HG03135 (cell line): ENCODE results near the gene MAU2.

Experiments used
- ATAC-seq: cut with Tn5 transposase; IDR thresholded peaks from one replicate; pipeline ENCODE4 v1.9.1; 2021; ENCODE audit warnings: mild to moderate bottlenecking, moderate library complexity; ENCODE audit not compliant: unreplicated experiment

Gene MAU2

DNA sequence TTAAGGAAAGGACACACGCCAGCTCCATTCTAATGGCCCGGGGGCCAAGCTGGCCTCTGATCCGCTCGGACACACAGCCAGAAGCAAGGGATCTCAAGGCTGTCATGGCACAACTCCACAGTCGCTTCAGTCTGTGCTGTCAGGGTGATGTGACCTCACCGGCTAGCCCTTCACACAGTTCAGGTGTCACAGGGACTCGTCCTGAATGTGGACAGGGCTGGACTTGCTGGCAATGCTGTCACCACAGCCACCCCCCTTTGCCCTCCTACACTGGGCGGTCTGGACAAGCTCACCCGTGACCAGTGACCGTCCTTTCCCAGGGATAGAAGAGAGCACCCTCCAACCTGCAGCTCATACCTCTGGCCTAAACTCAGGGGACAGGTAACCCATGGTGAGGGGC lies 15.6 kb upstream of the MAU2 start:
- no peak for ATAC-seq

DNA sequence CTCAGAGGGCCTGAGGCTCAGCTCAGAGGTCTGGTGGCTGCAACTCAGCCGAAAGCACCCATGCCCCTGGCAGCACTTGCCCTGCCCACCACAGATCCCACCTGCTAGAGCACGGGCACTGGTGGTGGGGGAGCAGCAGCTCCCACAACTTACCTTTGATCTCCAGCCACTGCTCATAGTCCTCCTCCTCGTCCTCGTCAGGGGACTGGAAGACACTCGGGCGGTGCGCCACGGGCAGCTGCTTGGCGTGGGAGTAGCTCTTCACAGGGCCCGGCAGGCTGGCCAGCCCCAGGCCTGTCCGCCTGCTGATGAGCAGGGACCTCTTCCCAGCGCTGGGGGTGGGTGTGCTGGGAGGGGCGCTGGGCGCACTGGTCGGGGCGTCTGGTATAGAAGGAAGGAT lies 14.9 kb upstream of the MAU2 start:
- no peak for ATAC-seq

- no peak for ATAC-seq
Observed at GRCh38 chr19:19306191-19306590, 14.4 kb upstream of the MAU2 start.

GRCh38 chr19:19308373-19308772 lies 12.3 kb upstream of the MAU2 start:
- ATAC-seq = no peak

DNA sequence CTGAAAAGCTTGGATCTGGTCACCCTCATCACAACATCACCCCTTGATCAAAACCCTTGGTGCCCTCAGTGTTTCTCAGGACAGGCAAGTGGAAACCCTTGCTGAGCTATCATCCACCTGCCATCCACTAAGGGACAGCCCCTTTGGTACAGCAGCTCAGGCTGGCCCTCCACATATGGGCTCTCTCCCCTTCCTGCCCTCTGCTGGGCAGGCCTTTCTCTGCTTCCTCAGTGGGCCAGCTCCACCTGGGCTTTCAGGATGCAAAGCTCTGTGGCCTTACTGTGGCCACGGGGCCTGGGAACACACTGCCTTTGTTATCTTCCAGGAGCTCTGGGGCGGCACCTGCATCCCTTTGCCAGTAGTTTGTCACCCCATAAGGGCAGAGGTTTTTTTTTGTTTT lies 5.2 kb upstream of the MAU2 start:
- no peak for ATAC-seq

DNA sequence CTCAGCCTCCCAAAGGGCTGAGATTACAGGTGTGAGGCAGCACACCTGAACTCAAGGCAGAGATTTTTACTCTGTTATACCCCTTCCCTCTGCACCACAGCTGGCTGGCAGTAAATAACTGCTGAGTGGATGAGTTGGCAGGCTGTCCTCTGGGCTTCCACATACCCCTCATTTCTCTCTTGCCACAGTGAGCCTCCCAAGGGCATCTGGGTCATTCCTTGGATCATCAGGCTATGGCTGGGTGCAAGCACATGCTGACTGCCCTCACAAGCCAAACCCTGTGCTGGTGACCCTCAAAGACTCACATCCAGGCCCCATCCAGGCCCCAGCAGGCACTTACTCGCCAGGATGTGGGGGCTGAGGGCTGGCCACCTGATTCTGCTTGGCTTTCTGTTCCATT lies 4.5 kb upstream of the MAU2 start:
- ATAC-seq = no peak

- ATAC-seq = no peak
Observed at GRCh38 chr19:19319732-19320360, 783 bp upstream of the MAU2 start.

GRCh38 chr19:19321141-19321577 lies 530 bp downstream of the MAU2 start:
- no peak for ATAC-seq

- no peak for ATAC-seq
Observed at GRCh38 chr19:19324059-19324770, 3.6 kb downstream of the MAU2 start.

- no peak for ATAC-seq
Observed at GRCh38 chr19:19327672-19328071, 7.0 kb downstream of the MAU2 start.

GRCh38 chr19:19329126-19329525 lies 8.5 kb downstream of the MAU2 start:
- ATAC-seq = no peak

- ATAC-seq = no peak
Observed at GRCh38 chr19:19334063-19334988, 13.7 kb downstream of the MAU2 start.

DNA sequence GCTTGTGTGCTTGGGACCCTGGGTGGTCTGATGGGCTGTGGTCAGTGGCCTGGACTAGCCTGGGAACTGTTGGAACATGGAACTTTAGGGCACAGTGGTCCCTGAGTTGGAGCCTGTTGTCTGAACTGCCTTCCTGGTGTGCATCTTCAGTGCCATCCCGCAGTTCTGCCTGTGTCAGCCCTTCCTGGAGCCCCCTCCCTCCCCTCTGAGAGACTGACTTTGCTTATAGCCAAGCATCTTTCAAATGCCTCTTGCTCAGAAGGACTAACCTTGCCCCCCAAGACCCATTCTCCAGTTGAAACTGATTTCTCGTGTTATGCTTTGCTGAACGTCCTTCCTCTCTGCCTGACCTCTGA lies 14.3 kb downstream of the MAU2 start:
- no peak for ATAC-seq

DNA sequence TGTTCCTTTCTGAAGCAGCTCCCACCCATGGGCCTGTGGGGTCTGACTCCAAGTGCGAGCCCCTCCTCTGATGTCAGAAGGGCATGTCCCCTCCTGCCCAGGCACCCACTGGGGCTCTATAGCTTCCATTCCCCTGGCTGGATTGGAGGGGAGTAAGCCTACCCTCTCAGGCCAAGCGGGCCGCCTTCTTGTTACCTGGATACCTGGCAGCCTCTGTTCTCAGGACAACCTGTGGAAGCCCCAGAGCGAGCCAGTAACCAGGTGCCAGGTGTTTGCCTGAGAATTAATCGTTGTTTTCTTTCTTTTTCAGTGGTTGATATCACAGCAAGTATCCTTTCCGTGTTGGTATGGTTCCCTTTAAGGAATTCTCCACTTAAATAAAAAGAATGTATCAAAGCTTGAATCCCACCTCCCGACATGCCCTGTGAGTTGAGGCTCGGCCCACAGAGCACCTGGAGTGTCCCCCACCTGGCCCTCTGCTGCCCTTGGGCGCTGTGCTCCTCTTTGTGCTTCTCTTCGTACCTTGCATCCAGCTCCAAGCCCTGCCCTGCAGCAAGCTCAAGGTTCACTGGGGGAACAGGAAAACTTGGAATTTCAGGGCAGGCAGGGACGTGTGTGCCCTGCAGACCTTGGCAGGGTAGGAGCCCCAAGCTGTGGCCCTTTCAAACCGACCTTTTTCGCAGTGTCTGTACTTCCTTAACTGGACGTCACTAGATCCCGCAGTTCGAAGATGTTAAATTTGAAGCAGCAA lies 15.0 kb downstream of the MAU2 start:
- ATAC-seq = no peak

DNA sequence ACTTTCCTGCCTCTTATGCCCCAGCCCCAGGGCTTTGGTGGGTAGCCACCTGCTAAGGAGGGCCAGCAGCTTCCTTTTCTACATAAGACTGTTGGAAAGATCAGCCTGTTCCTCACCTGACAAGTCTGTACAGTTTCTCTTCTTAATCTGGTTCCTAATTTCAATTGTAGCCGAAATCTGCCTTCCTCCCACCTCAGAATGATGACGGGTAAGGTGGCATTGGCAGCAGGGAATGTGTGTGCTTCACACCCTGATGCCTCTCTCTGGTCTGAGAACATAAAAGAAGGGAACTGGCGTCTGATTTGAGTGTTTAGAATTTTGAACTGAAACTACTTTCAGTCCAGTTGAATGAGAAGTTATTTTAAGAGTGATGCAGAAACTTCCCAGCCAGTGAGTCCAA lies 16.0 kb downstream of the MAU2 start:
- ATAC-seq = no peak

GRCh38 chr19:19337120-19337519 lies 16.5 kb downstream of the MAU2 start:
- ATAC-seq = no peak

DNA sequence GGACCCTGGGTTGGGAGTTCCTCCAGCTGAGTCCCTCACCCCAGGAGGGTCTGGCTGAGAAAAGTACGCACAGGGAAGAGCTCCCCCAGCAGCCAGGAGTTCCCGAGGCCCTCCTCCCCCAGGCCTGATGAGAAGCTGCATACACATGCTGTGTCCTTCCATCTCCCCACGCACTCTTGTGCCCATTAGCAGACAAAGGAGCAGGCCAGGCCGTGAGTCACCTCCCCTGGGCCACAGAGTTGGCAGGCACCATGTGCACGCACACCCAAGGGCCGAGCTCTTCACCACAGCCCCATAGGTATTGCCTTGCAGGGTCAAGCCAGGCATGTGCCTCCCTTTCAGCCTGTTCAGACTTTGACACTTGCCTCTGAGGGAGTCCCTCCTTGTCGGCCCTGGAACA lies 17.5 kb downstream of the MAU2 start:
- ATAC-seq = no peak

DNA sequence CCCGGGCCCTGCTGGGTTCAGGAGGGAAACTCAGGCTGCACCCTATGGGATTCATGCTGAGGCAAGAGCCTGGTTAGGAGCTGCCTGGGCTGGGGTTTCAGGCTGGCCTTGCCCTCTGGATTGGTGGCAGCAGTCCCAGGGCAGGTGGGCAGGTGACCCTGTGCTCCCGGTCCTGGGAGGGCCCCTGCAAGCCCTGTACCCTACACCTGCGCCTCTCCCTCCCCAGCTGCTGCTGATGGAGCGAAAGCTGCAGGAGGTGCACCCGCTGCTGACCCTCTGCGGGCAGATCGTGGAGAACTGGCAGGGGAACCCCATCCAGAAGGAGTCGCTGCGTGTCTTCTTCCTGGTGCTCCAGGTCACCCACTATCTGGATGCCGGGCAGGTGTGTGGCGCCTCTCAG lies 20.4 kb downstream of the MAU2 start:
- no peak for ATAC-seq

DNA sequence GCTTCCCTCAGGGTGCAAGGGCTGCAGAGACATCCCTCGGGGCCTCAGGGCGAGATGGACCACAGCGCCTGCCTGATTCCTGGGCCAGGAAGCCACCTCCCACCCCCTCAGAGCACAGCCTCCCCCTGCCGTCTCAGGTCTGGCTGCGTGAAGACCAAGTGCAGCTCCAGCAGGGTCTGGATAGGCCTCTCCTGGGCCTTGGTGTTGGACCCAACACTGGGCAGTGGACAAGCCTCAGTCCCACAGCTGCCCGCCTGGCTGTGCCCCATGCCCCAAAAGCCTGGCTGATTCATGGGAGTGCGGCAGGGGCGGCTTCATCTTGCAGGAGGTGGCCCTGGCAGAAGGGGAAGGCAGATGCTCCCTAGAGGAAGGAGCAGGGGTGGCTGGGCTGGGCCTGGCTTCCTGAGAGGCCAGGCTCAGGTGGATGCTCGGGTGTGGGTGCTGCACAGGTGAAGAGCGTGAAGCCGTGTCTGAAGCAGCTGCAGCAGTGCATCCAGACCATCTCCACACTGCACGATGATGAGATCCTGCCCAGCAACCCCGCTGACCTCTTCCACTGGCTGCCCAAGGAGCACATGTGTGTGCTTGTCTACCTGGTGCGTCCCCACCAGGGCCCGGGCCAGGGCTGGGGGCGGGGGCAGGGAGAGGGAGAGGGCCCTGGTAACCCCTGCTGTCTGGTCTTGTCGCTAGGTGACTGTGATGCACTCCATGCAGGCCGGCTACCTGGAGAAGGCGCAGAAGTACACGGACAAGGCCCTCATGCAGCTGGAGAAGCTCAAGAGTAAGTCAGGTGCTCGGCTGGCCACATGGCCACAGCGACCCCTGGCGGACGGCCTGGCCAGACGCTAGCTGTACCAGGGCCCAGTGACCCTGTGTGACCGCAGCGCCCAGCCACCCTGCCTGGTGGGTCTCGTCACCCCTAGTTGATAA lies 21.7 kb downstream of the MAU2 start:
- no peak for ATAC-seq

DNA sequence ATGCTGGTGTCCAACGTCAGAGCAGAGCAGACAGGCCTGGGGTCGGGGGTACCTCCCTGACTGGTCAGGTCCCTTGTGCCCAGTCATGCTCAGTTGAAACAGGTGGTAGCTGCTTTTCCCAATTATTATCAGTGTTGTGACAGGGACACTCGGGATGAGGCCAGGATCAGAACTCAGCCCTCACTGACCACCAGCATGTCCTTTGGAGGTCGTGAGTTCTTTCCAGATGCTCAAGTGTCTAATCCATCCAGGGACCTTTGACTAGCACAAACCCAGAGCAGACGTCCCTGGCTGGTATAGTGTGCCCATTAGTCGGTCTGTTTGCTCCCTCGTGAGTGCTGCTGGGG lies 22.4 kb downstream of the MAU2 start:
- ATAC-seq = no peak
